NCI-H2081 treated with DMSO at 0.1 percent for 48 hours (cell line): ENCODE results near the gene MAPK8IP1.

Source experiments
- DNase-seq: peaks from one replicate; lab custom pipeline; 2025; lab: John Stamatoyannopoulos, UW

The MAPK8IP1 gene

DNA sequence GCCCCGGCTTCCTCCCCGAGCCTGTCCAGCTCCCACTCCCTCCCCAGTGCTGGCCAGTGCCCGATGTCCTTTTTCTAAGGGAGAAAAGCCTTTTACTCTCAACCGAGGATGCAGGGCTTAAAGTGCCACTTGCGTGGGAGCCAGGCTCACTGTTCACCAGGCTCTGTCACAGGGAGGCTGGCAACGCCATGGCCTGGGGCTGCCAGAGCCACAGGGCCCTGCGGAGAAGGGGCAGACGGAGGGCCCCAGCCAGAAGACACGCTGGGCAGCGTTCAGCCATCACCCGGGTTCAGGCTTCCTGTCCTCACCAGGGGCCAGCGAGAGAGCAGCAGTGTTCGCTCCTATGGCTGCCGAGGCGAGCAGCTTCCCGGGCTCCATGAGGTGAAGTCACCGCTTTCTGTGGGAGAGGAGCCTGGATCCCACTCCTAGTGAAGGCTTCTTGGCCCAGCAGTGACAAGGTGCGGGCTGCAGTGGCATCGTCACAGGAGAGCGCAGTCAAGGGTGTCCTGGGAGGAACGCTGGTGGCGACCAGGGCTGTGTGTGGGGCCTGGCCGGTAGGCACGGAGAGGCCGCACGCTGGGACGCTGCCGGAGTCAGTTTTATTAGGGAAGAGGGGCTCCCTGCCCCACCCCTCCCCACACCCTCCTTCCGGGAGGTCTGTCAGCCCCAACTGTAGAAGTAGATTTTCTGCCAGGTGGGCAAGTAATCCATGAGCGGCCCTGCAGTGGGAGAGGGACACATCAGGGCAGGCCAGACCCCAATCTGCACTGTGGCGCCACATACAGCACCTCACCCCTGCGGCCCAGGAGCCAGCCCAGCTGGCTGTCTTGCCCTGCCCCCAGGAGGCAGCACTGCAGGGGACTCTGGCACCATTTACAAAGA lies 24.4 kb downstream of the MAPK8IP1 start:
- DNase-seq, result no peak

DNA sequence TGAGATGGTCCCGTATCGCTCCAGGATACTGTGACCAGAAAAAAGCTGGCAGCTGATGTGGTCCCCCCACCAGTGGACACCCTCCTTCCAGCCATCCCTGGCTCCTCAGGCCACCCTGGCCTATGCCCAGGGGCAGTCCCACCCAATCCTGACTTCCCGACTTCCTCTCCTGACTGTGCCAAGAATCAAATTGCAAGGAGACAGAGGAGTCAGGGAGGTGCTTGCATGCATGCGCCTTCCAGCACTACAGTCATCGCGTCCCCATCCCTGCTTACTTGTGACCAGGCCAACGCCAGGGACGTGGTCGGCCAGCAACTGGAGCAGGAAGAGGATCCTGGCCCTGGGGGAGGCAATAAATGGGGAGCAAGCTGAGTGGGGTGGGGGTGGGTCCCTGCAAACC lies 25.2 kb downstream of the MAPK8IP1 start:
- no peak for DNase-seq

DNA sequence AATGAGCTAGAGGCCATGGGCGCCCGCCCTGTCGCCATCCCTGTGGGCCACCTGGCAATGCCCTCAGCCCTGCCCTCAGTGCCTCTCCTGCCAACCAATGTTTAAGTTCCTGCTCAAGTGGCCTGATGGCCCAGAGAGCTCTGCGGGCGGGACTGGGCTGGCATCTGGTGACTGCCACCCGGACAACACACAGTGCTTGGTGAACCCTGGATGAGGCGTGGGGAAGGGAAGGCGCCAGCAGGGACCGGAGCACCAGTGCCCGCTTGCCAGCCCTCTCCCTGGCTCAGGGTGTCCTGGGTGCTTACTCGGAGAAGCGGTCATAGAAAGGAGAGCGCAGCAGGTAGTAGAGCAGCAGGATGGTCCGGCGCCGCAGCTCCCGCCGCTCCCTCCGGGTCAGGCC lies 28.1 kb downstream of the MAPK8IP1 start:
- DNase-seq, result no peak

DNA sequence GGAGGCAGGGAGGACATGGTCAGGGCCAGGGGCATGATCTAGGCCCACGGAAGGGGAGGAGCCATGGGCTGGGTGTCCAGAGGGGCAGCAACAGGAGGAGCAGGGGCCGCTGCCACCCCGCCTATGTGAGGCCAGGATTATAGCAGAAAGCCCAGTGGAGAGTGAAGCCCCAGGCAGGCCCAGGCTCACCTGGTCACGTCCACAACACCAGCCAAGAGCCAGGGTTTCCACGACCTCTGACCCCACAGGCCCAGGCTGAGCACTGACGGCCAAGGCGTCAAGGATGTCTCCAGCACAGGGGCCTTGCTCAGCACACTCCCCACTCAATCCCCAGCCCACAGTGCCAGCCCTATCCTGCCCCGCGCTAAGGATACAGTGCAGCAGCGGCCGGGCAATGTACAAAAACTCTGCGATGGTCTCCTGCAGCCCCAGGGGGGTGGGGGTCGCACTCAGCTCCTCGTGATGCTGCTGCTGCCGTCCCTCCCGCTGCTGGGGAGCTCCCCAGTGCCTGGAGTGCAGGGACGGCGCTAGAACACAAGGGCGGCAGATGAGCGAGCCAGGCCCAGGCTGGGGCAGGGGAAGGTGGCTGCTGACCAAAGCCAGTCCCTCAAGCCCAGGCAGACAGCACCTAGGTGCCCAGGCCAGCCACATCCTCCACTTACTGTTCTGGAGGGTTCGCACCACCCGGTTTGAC lies 28.6 kb downstream of the MAPK8IP1 start:
- DNase-seq, result no peak

DNA sequence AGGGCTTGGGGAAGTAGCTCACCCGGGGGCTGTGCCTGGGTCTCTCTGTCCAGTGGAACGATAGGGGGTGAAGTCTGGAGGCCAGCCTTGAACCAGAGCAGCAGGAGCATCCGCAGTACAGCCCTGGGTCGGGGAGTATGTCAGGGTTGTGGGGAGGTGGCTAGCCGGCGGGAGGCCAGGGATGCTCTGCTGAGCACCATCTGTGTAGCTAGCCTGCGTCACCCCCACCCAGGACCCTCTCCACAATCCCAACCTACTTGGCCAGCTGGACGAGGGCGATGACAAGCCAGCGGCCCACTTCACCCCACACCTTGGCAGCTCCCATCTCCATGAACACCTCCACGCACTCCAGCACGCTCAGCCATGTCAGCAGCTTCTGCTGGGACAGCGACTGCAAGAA lies 30.0 kb downstream of the MAPK8IP1 start:
- no peak for DNase-seq

DNA sequence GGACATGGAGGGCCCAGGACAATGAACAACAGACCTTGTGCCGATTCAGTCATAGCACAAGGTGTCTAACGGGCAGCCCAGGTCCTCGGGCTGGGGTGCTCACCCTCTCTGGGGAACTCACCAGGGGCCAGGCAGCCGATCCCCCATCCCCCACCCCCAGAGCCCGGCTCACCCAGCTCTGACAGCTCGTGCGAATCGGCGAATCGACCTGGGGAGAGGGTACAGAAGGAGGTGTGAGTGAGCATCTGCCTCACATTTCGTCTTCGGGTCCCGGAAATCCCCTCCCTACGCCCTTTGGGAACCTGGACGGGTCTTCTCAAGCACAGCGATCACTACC lies 31.8 kb downstream of the MAPK8IP1 start:
- no peak for DNase-seq

DNA sequence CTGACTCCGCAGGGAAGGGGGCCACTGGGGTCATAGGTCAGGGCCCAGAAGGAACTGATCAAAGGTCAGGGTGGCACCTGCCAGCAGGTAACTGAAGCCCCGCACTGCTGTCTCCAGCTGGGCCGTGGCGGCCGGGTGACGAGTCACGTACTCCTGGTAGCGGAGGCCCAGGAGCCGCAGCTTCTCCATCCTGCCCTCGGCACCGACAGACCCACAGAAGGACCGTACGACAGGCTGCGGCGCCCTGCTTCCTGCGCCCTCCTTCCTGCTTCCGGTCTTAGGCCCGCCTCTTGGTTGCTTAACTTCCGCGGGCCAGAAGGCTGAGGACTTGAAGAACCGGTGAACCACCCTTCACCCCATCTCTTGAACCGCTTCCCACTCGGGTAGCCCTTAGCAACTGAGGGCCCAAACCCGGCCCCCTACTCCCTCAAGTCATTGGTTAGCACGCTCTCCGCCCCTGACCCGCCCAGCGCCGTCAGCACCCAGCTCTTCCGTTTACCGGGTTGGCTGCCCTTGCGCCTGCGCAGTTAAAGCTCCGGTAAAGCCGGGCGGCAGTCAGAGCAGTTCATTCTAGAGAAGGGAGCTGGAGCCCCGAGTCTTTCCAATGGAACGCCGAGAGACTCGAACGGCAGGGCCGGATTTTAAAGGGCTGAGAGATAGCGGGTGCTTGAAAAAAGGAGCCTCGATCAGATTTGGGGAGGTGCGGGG lies 32.3 kb downstream of the MAPK8IP1 start, which contains the start of gene PEX16:
Gene PEX16 (minus strand): TSS at position 255 of the 708 bp plus-strand sequence. CDS start 66 bp downstream, at position 189.
- DNase-seq, result peak; percentile 95

DNA sequence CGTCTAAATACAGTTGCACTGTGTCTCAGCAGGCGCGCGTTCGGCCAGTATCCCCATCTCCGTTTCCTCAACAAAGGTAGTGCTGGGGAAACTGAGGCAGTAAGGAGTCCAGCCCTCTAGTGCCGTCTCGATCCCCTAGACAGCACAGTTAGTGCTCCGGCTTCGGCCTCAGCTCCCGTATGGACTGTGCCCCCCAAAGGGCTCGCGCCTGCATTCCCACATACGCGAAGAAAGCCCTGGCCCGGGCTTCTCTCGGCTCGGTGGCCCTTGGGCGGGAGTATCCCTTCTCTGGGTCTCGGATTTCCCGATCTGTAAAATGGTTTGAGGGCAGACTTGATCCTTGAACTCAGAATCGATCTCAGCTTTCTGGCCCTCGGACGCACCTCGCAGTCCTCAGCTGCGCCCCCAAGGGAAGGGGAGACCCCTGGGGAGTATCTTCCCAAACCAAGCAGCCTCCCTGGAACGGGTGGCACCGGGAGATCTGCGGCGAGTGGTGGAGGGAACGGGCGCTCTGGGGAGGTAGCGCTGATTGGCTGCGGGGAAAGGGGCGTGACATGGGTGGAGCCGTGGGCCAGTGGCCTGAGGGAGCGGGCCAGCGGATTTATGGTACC lies 33.0 kb downstream of the MAPK8IP1 start:
- DNase-seq, result peak; percentile 52

DNA sequence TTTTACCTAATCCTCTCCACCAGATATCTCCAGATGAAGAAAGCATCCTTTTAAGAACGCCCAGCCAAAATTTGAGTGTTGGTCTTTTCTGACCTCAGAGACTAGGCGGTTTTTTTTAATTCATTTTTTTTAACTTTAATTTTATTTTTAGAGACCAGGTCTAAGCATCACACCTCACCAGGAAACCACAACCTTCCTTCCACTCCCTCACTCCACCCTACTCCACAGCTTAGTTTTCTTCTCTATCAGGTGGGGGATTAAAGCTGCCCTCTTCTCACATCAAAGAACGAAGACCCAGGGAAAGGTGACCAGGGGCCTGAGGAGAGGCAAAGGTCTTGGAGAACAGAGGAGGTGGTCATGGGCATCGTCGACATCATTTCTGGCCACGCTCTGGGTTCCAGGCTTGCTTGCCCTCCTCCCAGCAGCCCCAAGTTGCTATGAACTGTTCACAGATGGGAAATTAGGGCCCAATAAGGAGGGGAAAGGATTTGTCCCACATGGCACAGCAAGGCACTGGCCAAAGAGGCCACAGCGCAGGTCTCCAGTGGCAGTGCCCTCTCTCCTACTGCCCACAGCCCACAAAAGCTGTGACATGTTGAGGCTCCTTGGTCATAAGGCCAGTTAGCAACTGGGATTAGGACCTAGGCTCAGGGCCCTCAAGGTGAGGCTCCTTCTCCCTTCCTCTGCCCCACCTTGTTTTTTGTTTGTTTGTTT lies 33.7 kb downstream of the MAPK8IP1 start:
- DNase-seq, result no peak

DNA sequence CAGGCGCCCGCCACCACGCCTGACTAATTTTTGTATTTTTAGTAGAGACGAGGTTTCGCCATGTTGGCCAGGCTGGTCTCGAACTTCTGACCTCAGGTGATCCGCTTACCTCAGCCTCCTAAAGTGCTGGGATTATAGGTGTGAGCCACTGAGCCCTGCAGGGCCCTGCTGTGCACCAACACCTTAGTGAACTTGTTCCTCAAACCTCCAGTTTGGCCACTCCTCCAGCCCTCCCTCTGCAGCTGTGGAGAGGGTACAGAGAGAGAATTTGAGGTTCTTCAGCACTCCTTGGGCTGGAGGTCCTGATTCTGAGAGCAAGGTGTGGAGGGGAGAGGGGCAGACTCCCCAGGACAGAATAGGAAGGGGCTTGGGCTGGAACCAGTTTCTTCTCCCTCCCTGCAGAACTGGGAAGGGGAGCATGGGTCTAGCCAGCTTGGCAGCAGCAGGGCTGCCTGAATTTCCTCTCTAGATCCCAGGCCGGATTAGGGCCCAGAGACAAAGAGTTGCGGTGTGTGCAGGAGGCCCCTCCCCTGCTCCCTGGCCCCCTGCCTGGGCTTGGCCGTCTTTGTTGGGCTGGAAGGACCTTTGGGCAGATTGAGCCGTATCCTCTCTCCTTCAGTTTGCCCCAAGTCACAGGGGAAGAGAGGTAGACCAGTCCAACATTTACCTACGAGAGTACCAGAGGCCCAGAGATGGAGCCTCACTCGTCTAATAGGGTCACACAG lies 34.5 kb downstream of the MAPK8IP1 start:
- no peak for DNase-seq

DNA sequence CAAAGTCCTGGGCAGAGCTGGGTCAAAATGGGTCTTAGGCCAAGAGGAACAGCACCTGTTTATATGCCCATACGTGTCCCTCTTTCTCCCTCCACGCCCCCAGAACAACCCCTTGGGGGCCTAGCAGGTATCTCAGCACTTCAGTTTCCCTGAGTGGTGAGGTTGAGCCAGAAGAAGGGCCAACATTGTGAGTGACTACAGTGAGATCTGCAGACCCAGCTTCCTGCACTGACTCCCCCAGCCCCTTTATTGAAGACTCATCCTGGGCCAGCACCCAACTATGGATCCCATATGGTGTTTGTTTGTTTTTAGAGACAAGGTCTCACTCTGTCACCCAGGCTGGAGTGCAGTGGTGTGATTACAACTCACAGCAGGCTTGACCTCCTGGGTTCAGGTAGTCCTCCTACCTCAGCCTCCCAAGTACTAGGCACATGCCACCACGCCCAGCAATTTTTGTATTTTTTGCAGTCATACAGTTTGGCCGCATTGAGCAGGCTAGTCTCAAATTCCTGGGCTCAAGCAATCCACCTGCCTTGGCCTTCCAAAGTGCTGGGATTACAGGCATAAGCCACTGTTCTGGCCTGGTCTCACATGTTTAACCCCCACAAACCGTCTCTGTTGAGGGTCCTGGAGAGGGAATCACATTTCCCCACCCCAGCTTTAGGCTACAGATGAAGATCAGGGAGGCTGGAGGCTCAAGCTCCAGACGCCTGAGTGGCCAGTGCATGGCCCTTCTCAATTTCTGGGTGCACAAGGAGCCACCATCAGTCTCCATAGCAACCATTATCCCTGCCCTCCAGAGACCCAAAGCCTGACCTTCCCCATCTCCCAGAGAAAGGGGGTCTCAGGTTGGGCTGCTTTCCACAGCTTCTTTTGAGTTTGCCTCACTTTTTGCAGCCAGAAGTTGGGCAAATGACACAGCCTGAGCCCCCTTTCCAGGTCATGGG lies 35.4 kb downstream of the MAPK8IP1 start:
- DNase-seq, result no peak

DNA sequence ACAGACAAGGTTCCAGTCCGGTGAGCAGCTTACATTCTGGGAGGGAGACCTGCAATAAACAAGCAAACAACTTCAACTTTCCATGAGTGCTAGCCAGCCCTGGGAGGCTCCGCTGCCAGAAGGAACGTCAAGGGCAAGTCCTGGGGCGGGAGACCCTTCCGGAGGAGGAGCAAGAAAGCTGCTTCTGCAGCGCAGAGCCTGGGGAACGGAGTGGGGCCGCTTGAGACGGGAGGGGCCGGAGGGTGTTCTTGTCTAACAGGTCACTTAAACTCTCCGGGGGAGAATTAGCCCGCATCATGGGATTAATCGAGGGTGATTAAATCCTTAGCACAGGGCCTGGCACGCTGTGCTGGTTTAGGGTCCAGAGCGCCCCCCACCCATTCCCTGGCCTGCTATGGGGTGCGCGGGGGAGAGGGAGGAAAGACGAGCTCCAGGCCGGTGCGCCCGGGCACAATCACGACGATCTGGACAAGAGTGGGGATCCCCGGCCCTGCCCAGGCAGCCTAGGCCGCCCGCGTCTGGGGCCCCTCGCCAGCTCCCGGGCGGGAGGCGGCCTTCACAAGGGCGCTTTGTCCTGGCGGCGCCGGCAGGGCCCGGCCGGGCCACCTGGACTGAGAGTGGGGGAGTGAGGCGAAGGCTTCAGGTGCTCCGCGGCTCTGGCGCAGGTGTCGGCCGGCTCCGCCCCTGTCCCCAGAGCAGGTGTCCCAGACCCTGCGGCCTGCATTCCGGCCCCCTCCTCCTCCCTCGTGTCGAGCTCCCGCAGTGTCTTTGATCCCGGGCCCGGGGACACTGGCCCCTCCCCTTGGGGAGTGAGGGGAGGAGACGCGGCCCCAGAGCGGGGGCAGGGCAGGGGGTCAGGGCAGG lies 36.3 kb downstream of the MAPK8IP1 start:
- peak; percentile 54 for DNase-seq

DNA sequence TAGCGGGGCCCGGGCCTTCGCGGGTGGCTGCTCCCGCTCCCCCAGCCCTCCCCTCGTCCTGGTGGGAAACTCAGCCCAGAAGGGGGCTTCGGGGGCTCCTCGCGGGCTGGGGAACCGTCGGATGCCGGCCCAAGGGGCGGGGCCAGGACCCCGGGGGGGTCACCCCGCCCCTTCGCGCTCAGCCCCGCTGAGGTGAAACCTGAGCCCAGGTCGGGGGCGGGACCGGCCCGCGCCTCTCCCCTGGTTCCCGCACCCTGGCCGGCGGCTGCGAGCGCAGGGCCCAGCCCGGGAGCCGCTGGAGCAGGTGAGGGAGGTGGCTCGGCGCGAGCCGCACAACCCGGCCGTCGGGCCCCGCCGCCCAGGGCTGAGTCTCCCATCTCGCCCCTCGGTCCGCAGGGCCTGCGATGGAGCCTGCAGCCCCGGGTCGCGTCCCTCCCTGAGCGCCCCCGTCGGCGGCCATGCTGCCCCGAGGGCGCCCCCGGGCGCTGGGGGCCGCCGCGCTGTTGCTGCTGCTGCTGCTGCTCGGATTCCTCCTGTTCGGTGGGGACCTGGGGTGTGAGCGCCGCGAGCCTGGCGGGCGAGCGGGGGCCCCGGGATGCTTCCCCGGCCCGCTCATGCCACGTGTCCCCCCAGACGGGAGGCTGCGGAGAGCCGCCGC lies 37.1 kb downstream of the MAPK8IP1 start, which contains the start of gene LARGE2:
Gene LARGE2 (plus strand): TSS at position 232 of the 658 bp plus-strand sequence. CDS start 227 bp downstream, at position 459.
- DNase-seq, result no peak

DNA sequence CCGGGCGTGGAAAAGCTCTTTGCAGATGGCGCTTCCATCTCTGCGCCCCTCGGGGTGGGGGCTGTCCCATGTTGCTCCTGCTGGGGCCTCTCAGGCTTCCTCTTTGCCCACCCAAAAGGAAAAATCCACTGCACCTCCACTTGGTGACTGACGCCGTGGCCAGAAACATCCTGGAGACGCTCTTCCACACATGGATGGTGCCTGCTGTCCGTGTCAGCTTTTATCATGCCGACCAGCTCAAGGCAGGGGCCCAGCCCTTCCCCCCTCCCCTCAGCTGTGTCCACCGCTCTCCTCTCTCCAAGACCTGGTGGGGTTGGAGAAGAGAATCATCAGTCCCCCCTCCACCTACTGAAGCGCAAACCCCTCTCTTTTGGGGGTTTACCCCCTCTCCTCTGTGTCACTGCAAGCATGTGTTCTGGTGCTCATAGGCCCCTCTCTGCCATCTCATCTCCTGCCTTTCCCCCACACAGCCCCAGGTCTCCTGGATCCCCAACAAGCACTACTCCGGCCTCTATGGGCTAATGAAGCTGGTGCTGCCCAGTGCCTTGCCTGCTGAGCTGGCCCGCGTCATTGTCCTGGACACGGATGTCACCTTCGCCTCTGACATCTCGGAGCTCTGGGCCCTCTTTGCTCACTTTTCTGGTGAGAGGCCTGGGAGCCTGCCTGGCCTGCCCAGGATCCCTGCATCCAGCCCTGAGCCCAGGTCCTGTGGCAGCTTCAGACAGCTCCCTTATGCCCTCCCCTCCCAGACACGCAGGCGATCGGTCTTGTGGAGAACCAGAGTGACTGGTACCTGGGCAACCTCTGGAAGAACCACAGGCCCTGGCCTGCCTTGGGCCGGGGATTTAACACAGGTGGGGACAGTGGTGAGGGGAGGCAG lies 38.8 kb downstream of the MAPK8IP1 start:
- no peak for DNase-seq

DNA sequence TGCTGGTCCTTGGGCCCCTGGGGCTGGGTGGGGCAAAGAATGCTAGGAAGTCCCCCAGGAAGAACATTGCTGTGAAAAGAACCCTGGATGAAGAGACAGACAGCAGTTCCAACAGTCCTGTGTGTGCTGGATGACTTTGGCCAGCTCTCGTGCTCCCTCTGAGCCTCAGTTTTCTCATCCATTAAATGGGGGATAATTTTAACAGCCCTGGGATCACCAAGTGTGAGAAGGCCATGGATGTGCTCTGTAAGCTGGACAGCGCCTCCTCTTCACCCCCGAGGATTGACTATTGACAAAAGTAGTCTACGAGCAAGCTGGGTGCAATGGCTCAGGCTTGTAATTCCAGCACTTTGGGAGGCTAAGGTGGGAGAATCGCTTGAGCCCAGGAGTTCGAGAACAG lies 39.5 kb downstream of the MAPK8IP1 start:
- no peak for DNase-seq

DNA sequence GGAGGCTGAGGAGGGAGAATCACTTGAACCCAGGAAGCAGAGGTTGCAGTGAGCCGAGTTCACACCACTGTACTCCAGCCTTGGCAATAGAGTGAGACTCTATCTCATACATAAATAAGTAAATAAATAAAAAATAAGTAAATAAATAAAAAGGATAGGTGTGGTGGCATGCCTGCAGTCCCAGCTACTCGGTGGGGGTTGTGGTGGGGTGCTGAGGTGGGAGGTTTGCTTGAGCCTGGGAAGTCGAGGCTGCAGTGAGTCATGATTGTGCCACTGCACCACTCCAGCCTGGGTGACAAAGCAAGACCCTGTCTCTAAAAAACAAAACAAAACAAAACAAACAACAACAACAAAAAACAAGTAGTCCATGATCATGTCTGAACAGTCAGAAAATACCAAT lies 40.1 kb downstream of the MAPK8IP1 start:
- DNase-seq, result no peak

DNA sequence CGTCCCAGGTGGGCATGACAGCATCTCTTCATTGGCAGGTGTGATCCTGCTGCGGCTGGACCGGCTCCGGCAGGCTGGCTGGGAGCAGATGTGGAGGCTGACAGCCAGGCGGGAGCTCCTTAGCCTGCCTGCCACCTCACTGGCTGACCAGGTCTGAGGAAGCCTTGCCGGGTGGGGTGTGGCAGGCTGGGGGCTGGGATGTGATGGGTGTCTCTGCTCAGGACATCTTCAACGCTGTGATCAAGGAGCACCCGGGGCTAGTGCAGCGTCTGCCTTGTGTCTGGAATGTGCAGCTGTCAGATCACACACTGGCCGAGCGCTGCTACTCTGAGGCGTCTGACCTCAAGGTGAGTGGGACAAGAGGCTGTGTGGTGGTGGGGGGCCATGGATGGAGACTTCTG lies 40.5 kb downstream of the MAPK8IP1 start:
- DNase-seq, result no peak
